HG03139 (cell line): ENCODE measurements around the gene WHRN.

ENCODE experiments used
- ATAC-seq: cut with Tn5 transposase; IDR thresholded peaks from one replicate; pipeline ENCODE4 v1.9.1; 2021; ENCODE audit not compliant: unreplicated experiment

The WHRN gene

GRCh38 chr9:114450833-114451706 is 54.2 kb downstream of the WHRN start:
- ATAC-seq: no peak

GRCh38 chr9:114450181-114450580 is 55.1 kb downstream of the WHRN start:
- ATAC-seq: no peak

GRCh38 chr9:114449236-114449635 is 56.0 kb downstream of the WHRN start:
- no peak for ATAC-seq

GRCh38 chr9:114448706-114449105 is 56.6 kb downstream of the WHRN start:
- ATAC-seq: no peak

GRCh38 chr9:114446672-114447450 is 58.4 kb downstream of the WHRN start:
- no peak for ATAC-seq

- no peak for ATAC-seq
Measured at GRCh38 chr9:114446036-114446435, 59.2 kb downstream of the WHRN start.

GRCh38 chr9:114445616-114446015 is 59.7 kb downstream of the WHRN start:
- no peak for ATAC-seq

GRCh38 chr9:114442022-114442421 is 63.3 kb downstream of the WHRN start:
- no peak for ATAC-seq

GRCh38 chr9:114437401-114437893 is 67.8 kb downstream of the WHRN start:
- ATAC-seq: no peak

GRCh38 chr9:114434878-114435311 is 70.4 kb downstream of the WHRN start:
- ATAC-seq: no peak

GRCh38 chr9:114433720-114434255 is 71.5 kb downstream of the WHRN start:
- ATAC-seq: no peak

GRCh38 chr9:114433086-114433485 is 72.2 kb downstream of the WHRN start:
- ATAC-seq: no peak

GRCh38 chr9:114432323-114433067 is 72.8 kb downstream of the WHRN start:
- no peak for ATAC-seq

- ATAC-seq: no peak
Measured at GRCh38 chr9:114431770-114432169, 73.5 kb downstream of the WHRN start.

- ATAC-seq: no peak
Measured at GRCh38 chr9:114431003-114431402, 74.3 kb downstream of the WHRN start.

- ATAC-seq: no peak
Measured at GRCh38 chr9:114430457-114430856, 74.8 kb downstream of the WHRN start.

GRCh38 chr9:114429488-114429887 is 75.8 kb downstream of the WHRN start:
- ATAC-seq: no peak

GRCh38 chr9:114428466-114428865 is 76.8 kb downstream of the WHRN start:
- no peak for ATAC-seq

- no peak for ATAC-seq
Measured at GRCh38 chr9:114427644-114428043, 77.6 kb downstream of the WHRN start.

GRCh38 chr9:114426046-114426948 is 79.0 kb downstream of the WHRN start:
- ATAC-seq: no peak
